GM10248 (cell line): ENCODE measurements around the gene ATP6V0E1.
"Not testable (repeated sequence)": the region's sequence is repeated elsewhere in the genome, so short reads cannot be mapped to it uniquely, and the experiment has no call there.

Source experiments
- CTCF ChIA-PET: fragments of 300-600 bp; sonication (Branson Sonifier 250); formaldehyde crosslinking; extraction: SDS; loops from one replicate; lab custom pipeline; 2021; ENCODE audit warnings: antibody characterized with exemption; lab: Yijun Ruan, JAX
- POLR2A ChIA-PET: fragments of 350-650 bp; sonication (Branson Sonifier 250); formaldehyde crosslinking; extraction: SDS; loops from one replicate; lab custom pipeline; 2020; ENCODE audit warnings: antibody characterized with exemption; lab: Yijun Ruan, JAX
- DNase-seq: peaks from one replicate; pipeline ENCODE4 v3.0.0; 2012; ENCODE audit errors: extremely low spot score
- CTCF ChIP-seq: IDR thresholded peaks from 2 replicates; pipeline ENCODE4 v1.5.1; 2012; ENCODE audit warnings: mild to moderate bottlenecking, low read depth; ENCODE audit errors: extremely low read depth, missing control alignments, control extremely low read depth

The ATP6V0E1 gene

GRCh38 chr5:173029499-173029921, 45.9 kb downstream of the ATP6V0E1 start:
- ChIA-PET CTCF (interaction anchor here (1.1 to 1.3 kb wide), 4 partner anchors 10 to 16 kb away, joined by 3 to 4 read pairs (median 3); no protein-coding TSS in a partner anchor), POLR2A (interaction anchor here (0.5 kb wide), 1 partner anchor 29 kb away, joined by 4 read pairs; no protein-coding TSS in a partner anchor)
- no peak for TF ChIP-seq CTCF
- DNase-seq, result no peak

GRCh38 chr5:173032096-173032495, 48.5 kb downstream of the ATP6V0E1 start:
- ChIA-PET CTCF (interaction anchor here (1.3 to 1.7 kb wide), 3 partner anchors 12 to 53 kb away, joined by 3 to 4 read pairs (median 3); no protein-coding TSS in a partner anchor), POLR2A (interaction anchor here (0.6 kb wide), 1 partner anchor 225 kb away, joined by 8 read pairs; no protein-coding TSS in a partner anchor)
- DNase-seq, result not testable (repeated sequence)

- POLR2A ChIA-PET, result no interaction called here
- TF ChIP-seq CTCF, result no peak
- CTCF ChIA-PET, result interaction anchor here (1.3 to 1.7 kb wide), 5 partner anchors 9 to 54 kb away, joined by 3 to 5 read pairs (median 4); no protein-coding TSS in a partner anchor
- no peak for DNase-seq
Observed at GRCh38 chr5:173032730-173033129, 49.2 kb downstream of the ATP6V0E1 start.

- DNase-seq, result no peak
- ChIA-PET CTCF (interaction anchor here (1.0 to 2.5 kb wide), 8 partner anchors 8 to 111 kb away, joined by 3 to 12 read pairs (median 4); partner anchors contain the start of gene BNIP1), POLR2A (no interaction called here)
- TF ChIP-seq CTCF, result no peak
Observed at GRCh38 chr5:173033923-173034322, 50.4 kb downstream of the ATP6V0E1 start.

GRCh38 chr5:173035904-173036707, 52.5 kb downstream of the ATP6V0E1 start:
- DNase-seq, result peak; percentile 62
- POLR2A ChIA-PET, result interaction anchor here (0.9 to 1.7 kb wide), 2 partner anchors 21 to 53 kb away, joined by 4 to 7 read pairs; partner anchors contain the start of gene ATP6V0E1
- TF ChIP-seq CTCF, result no peak
- CTCF ChIA-PET, result interaction anchor here (0.6 to 2.2 kb wide), 11 partner anchors 9 to 322 kb away, joined by 3 to 10 read pairs (median 4); partner anchors contain the start of genes ATP6V0E1 and BNIP1

- CTCF ChIA-PET, result interaction anchor here (0.9 to 1.5 kb wide), 6 partner anchors 9 to 55 kb away, joined by 3 to 5 read pairs (median 4); partner anchors contain the start of gene ATP6V0E1
- TF ChIP-seq CTCF, result no peak
- DNase-seq, result no peak
- POLR2A ChIA-PET, result interaction anchor here (1.0 to 1.3 kb wide), 2 partner anchors 18 to 26 kb away, joined by 3 to 5 read pairs; no protein-coding TSS in a partner anchor
Observed at GRCh38 chr5:173039188-173039587, 55.6 kb downstream of the ATP6V0E1 start.
